OCI-LY1 (cell line): ENCODE measurements around the gene FAM24A.
"Not testable (repeated sequence)": the region's sequence is repeated elsewhere in the genome, so short reads cannot be mapped to it uniquely, and the experiment has no call there.

Experiments used
- H2AFZ ChIP-seq: fragments of 200-600 bp; sonication (generic), shearing (Covaris generic); 2 replicates; pipeline ENCODE4 v1.6.0; 2014; ENCODE audit warnings: antibody characterized with exemption, mild to moderate bottlenecking, low read length
- H3F3A ChIP-seq: fragments of 200-600 bp; sonication (generic), shearing (Covaris generic); 2 replicates; pipeline ENCODE4 v1.6.0; 2014; ENCODE audit warnings: mild to moderate bottlenecking, antibody characterized with exemption, low read length, moderate library complexity; ENCODE audit not compliant: insufficient read depth
- H3K27ac ChIP-seq: fragments of 200-600 bp; sonication (generic); 2 replicates; pipeline ENCODE4 v1.5.1; 2014; ENCODE audit warnings: low read length, mixed run types, mild to moderate bottlenecking, low read depth; ENCODE audit not compliant: poor library complexity, severe bottlenecking
- H3K27me3 ChIP-seq: fragments of 200-600 bp; sonication (generic); 2 replicates; pipeline ENCODE4 v1.6.0; 2014; ENCODE audit warnings: antibody characterized with exemption, mild to moderate bottlenecking, low read length, moderate library complexity; ENCODE audit not compliant: insufficient read depth
- H3K36me3 ChIP-seq: fragments of 200-600 bp; sonication (generic); 2 replicates; pipeline ENCODE4 v1.6.1; 2014; ENCODE audit warnings: mild to moderate bottlenecking, antibody characterized with exemption, low read length, moderate library complexity, mixed read lengths; ENCODE audit not compliant: insufficient read depth
- H3K4me1 ChIP-seq: fragments of 200-600 bp; sonication (generic); 2 replicates; pipeline ENCODE4 v1.5.1; 2014; ENCODE audit warnings: mild to moderate bottlenecking, low read length, moderate library complexity; ENCODE audit not compliant: insufficient read depth, severe bottlenecking
- H3K4me2 ChIP-seq: fragments of 200-600 bp; sonication (generic), shearing (Covaris generic); 2 replicates; pipeline ENCODE4 v1.6.1; 2014; ENCODE audit warnings: low read length
- H3K4me3 ChIP-seq: fragments of 200-600 bp; sonication (generic); 2 replicates; pipeline ENCODE4 v1.5.1; 2014; ENCODE audit warnings: low read length, low read depth, mild to moderate bottlenecking, mixed read lengths; ENCODE audit not compliant: poor library complexity, severe bottlenecking
- H3K79me2 ChIP-seq: fragments of 200-600 bp; shearing (Covaris generic); 2 replicates; pipeline ENCODE4 v1.6.1; 2016; ENCODE audit warnings: mixed run types, low read length, mixed read lengths; ENCODE audit not compliant: insufficient read depth
- H3K9ac ChIP-seq: fragments of 200-600 bp; sonication (generic), shearing (Covaris generic); 2 replicates; pipeline ENCODE4 v1.6.1; 2014; ENCODE audit warnings: mild to moderate bottlenecking, low read length, mixed read lengths
- H3K9me2 ChIP-seq: fragments of 200-600 bp; sonication (generic), shearing (Covaris generic); 2 replicates; pipeline ENCODE4 v1.6.1; 2014; ENCODE audit warnings: low read depth, mild to moderate bottlenecking, low read length, mixed read lengths
- H3K9me3 ChIP-seq: fragments of 200-600 bp; shearing (Covaris generic); 2 replicates; pipeline ENCODE4 v1.6.1; 2014; ENCODE audit warnings: low read length, mixed read lengths
- H4K20me1 ChIP-seq: fragments of 200-600 bp; sonication (generic), shearing (Covaris generic); 2 replicates; pipeline ENCODE4 v1.6.0; 2016; ENCODE audit warnings: mild to moderate bottlenecking, low read length; ENCODE audit not compliant: insufficient read depth
- EZH2 ChIP-seq: fragments of 200-600 bp; sonication (generic), shearing (Covaris generic); IDR thresholded peaks from 2 replicates; pipeline ENCODE4 v1.8.0; 2017; ENCODE audit warnings: borderline replicate concordance, mixed run types, mild to moderate bottlenecking, antibody characterized with exemption, low read length, moderate library complexity, mixed read lengths
- TF ChIP-seq, protein P1 (sequence below): fragments of 200-600 bp; sonication (generic), shearing (Covaris generic); IDR thresholded peaks from 2 replicates; pipeline ENCODE4 v1.5.1; 2017; ENCODE audit warnings: mild to moderate bottlenecking, antibody characterized with exemption, low read length, moderate library complexity, mixed read lengths

Gene FAM24A

DNA sequence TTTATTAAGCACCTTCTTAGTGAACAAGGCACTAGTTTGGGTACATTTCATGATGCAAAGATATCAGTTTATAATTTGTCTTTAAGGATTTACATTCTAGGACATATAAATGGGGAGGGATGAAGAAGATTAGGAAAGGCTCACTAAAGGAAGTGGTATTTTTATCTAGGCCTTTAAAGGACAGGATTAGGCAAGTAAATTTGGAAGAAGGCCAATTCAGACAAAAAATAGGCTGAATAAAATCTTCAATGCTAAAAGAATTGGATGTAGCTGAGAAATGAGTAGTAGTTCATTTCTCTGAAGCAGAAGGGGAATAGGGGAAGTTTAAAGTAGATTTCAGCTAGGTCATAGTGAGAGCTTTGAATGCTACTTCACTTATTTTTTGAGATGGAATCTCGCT, 26.2 kb upstream of the FAM24A start:
- Histone ChIP-seq H3F3A (no peaks in the 10 kb centered on the region), H3K4me3 (no peak overlapping the region), H3K36me3 (no peaks in the 10 kb centered on the region), H2AFZ (no peak overlapping the region), H3K9ac (no peak overlapping the region), H3K27ac (no peak overlapping the region), H3K4me1 (peaks cover 10% of the 10 kb centered on the region), H3K9me2 (no peaks in the 10 kb centered on the region), H3K27me3 (no peaks in the 10 kb centered on the region), H3K4me2 (no peak overlapping the region), H4K20me1 (no peaks in the 10 kb centered on the region), H3K9me3 (no peaks in the 10 kb centered on the region), H3K79me2 (no peaks in the 10 kb centered on the region)
- TF ChIP-seq, protein P1, sequence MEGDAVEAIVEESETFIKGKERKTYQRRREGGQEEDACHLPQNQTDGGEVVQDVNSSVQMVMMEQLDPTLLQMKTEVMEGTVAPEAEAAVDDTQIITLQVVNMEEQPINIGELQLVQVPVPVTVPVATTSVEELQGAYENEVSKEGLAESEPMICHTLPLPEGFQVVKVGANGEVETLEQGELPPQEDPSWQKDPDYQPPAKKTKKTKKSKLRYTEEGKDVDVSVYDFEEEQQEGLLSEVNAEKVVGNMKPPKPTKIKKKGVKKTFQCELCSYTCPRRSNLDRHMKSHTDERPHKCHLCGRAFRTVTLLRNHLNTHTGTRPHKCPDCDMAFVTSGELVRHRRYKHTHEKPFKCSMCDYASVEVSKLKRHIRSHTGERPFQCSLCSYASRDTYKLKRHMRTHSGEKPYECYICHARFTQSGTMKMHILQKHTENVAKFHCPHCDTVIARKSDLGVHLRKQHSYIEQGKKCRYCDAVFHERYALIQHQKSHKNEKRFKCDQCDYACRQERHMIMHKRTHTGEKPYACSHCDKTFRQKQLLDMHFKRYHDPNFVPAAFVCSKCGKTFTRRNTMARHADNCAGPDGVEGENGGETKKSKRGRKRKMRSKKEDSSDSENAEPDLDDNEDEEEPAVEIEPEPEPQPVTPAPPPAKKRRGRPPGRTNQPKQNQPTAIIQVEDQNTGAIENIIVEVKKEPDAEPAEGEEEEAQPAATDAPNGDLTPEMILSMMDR = no peak
- TF ChIP-seq EZH2 = no peak

DNA sequence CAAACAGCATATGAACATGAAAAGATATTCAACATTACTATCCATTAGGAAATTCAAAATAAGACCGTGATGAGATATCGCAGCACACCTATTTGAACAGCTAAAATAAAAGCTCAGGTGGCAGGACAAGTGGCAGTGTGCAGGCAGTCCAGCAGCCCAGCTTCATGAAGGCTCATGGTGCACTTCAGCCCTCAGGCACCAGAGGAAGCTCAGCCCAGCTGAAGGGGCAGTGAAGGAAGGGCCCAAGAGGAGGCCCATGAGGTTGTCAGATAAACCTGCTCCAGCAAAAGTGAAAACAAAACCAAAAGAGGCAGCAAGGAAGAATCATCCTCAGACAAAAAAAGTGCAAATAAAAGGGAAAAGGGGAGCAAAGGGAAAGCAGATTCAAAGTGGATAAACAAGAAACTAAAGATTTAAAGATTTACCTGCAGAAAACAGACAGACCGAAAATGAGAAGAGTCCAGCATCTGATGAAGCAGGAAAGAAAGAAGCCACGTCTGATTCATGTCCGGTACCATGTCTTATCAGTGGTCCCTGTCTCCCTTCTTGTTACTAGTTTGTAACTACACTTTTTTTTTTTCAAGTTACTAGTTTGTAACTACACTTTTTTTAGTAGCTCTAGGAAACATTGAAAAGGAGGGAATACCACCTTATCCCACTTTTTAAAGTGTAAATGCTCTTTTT, 16.0 kb upstream of the FAM24A start:
- no peak for TF ChIP-seq EZH2
- TF ChIP-seq, protein P1 = no peak
- no peaks in the 10 kb centered on the region for H3K79me2 ChIP-seq
- H3K9me3 ChIP-seq = no peaks in the 10 kb centered on the region
- H3K4me3 ChIP-seq = no peak overlapping the region
- no peaks in the 10 kb centered on the region for H3K4me1 ChIP-seq
- no peaks in the 10 kb centered on the region for H3F3A ChIP-seq
- no peaks in the 10 kb centered on the region for H4K20me1 ChIP-seq
- no peaks in the 10 kb centered on the region for H3K36me3 ChIP-seq
- H2AFZ ChIP-seq = no peak overlapping the region
- H3K9me2 ChIP-seq = no peaks in the 10 kb centered on the region
- H3K27me3 ChIP-seq = no peaks in the 10 kb centered on the region
- no peak overlapping the region for H3K27ac ChIP-seq
- no peak overlapping the region for H3K4me2 ChIP-seq
- H3K9ac ChIP-seq = no peak overlapping the region

DNA sequence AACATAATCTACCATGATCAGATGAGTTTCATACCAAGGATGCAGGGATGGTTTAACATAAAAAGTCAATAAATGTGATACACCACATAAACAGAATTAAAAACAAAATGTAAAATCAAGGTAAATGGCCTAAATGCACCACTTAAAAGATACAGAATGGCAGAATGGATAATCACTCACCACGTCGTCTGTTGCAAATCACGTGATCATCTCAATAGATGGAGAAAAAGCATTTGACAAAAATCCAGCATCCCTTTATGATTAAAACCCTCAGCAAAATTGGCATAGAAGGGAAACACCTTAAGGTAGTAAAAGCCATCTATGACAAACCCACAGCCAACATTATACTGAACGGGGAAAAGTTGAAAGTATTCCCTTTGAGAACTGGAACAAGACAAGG, 6.5 kb upstream of the FAM24A start:
- H3K27ac ChIP-seq, H3K4me1 ChIP-seq, H3K4me2 ChIP-seq, H3K9me2 ChIP-seq, H3K9me3 ChIP-seq, H3K4me3 ChIP-seq, H3K79me2 ChIP-seq, H3K9ac ChIP-seq, H4K20me1 ChIP-seq, H3F3A ChIP-seq, H3K27me3 ChIP-seq, H2AFZ ChIP-seq, H3K36me3 ChIP-seq: not testable (repeated sequence)

DNA sequence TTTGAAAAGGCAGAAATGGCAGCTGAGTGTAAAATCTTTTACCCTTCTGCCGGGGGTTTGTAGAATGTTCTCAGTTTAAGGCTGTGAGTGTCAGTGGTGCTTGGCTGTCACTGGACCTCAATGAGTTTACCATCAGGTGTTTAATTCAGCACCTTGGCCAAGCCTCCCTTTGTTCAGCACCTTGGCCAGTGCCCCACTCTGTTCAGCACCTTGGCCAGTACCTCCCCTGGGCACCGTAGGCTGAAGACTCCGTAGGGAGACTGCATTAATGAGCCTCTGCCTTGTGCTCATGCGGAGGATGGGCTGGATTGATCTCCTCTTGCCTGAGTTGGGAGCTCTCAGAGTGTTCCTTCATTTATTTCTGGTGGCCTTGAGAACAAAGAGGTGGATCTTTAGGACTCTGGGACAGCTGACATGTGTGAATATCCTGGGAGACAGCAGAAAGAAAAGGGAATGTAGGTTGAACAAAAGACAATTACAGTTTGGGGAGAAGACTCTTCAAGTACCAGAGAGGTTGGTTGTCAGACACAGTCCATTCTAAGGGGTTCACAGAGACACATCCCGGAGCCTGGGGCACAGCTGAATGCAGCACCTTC, 1.6 kb downstream of the FAM24A start:
- Histone ChIP-seq H3K27ac (no peak overlapping the region), H2AFZ (no peak overlapping the region), H3K9me3 (no peaks in the 10 kb centered on the region)

More for the DNA sequence above, 1.6 kb downstream of the FAM24A start:
- H3K9me2 ChIP-seq = no peaks in the 10 kb centered on the region
- no peaks in the 10 kb centered on the region for H3K79me2 ChIP-seq
- no peaks in the 10 kb centered on the region for H3K4me1 ChIP-seq
- H3K36me3 ChIP-seq = no peaks in the 10 kb centered on the region
- no peak overlapping the region for H3K9ac ChIP-seq
- H3K4me3 ChIP-seq = no peak overlapping the region
- H3F3A ChIP-seq = no peaks in the 10 kb centered on the region
- no peaks in the 10 kb centered on the region for H3K27me3 ChIP-seq
- H3K4me2 ChIP-seq = no peak overlapping the region
- TF ChIP-seq, protein P1 = no peak
- no peak for TF ChIP-seq EZH2
- H4K20me1 ChIP-seq = no peaks in the 10 kb centered on the region
